HS-5 (cell line): ENCODE results near the gene PSMB4.
"Not testable (repeated sequence)": the region's sequence is repeated elsewhere in the genome, so short reads cannot be mapped to it uniquely, and the experiment has no call there.

Experiments used
- DNase-seq: peaks from one replicate; pipeline ENCODE4 v3.0.0-alpha.2; 2012; ENCODE audit warnings: low read depth

The PSMB4 gene

DNA sequence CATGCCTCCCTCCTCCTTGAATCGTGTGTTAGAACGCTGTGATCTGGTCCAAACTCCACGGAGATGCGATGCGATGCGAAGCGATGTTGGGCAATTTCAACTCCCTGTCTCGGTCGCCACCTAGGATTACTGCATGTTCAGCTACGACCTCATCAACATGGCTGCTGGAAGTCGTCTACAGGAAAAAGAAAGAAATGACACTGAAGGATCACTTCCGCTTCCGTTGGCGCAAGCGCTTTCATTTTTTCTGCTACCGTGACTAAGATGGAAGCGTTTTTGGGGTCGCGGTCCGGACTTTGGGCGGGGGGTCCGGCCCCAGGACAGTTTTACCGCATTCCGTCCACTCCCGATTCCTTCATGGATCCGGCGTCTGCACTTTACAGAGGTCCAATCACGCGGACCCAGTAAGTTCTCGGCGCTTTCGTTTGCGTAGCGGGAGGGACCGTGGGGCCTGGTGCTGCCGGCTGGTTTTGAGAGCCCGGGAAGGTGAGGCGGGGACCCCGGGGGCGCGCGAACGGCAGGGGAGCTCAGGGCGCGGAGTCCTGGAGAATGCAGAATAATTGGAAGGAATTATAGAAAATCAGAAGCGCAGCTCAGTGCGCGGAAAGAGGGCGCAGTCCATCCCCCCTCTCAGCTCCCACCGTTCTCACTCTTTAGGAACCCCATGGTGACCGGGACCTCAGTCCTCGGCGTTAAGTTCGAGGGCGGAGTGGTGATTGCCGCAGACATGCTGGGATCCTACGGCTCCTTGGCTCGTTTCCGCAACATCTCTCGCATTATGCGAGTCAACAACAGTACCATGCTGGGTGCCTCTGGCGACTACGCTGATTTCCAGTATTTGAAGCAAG is at the start of gene PSMB4:
TSS of gene PSMB4 (plus strand) at position 250 of the 848 bp plus-strand sequence. CDS start at position 265, 15 bp downstream.
- peak; percentile 84 for DNase-seq

DNA sequence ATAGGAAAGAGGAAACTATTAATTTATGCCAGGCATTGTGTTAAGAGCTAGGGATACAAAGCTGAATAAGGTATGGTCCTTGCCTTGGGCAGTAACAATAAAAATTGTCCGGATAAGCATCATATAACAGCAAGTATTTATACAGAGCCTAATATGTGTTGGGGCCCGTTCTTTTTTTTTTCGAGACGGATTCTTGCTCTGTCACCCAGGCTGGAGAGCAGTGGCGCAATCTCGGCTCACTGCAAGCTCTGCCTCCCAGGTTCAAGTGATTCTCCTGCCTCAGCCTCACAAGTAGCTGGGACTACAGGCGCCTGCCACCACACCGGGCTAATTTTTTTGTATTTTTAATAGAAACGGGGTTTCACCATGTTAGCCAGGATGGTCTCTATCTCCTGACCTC is 49.0 kb upstream of the PSMB4 start:
- DNase-seq: not testable (repeated sequence)

DNA sequence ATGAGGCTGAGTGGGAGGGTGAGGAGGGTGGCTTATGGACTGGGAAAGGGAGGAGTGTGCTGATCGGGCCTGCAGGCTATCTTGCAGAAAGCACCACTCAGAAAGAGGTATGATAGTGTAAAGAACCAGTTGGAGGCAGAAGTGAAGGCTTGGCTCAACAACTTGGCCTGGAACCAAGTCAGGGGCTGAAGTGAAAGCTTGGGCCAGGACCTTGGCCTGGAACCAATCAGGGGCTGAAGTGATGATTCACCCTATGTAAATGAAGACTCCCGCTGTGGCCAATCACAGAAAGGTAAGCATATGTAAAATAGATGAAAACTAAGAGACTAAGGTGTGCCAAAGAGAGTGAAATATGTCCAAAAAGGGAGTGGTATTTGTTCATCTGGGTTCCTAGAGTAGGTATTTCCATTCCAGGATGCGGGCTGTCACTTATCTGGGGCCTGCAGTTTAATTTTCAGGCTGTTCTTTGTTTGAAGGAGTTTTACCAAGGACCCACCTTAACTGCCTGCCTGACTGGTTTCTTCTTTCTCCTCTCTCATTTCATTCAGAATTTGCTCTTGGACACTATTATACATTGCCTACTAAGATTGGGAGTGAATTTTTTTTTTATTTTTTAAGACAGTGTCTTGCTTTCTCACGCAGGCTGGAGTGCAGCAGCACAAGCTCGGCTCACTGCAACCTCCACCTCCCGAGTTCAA is 47.2 kb upstream of the PSMB4 start:
- no peak for DNase-seq

DNA sequence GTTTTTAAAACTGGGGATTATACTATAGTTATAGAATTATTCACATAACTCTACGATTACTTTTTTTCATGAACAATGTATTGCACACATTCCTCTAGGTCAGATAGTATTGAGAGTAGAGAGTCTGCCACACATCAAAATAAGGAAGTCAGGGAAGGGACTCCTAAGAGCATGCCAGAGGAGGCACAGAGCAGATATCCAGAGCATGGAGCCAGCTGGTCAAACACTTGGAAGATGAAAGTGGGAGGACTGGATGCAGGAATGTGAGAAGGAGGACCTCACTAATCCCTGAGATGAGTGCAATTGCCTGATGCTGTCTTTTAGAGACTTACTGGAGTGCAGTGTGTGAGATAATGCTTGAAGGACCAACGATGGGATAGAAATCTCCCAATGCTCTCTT is 42.7 kb upstream of the PSMB4 start:
- DNase-seq: no peak

DNA sequence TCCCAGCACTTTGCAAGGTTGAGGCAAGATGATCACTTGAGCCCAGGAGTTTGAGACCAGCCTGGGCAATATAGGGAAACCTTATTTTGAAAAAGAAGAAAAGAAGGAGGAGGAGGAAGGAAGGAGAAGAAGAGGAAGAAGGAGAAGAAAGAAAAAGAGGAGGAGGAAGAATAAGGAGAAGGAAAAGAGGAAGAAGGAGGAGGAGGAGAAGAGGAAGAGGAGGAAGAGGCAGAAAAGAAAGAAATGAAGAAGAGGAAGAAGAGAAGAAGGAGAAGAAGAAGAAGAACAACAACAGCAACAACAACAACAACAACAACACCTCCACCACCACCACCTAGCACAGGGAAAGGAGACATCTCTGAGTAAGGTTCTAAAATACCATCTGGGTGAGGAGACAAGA is 37.5 kb upstream of the PSMB4 start:
- DNase-seq: no peak

DNA sequence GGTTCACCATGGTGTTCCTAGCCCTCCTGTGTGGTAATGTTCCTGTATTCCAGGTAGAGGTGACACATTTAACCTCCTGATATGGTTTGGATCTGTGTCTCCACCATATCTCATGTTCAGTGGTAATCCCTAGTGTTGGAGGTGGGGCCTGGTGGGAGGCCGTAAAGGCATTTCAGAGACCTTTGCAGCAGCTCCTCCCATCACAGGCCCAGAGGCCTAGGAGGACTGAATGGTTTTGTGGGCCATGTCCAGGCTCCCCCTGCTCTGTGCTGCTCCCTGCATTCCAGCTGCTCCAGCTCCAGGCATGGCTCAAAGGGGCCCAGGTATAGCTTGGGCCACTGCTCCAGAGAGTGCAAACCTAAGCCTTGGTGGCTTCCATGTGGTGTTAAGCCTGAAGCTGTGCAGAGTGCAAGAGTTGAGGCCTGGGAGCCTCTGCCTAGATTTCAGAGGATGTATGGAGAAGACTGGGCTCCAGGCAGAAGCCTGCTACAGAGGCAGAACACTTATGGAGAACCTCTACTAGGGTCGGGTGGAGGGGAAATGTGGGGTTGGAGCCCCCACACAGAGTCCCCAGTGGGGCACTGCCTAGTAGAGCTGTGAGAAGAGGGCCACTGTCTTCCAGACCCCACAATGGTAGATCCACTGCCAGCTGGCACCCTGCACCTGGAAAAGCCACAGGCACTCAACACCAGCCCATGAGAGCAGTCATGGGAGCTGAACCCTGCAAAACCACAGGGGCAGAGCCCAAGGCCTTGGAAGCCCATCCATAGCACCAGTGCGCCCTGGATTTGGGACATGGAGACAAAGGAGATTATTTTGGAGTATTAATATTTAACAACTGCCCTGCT is 36.8 kb upstream of the PSMB4 start:
- DNase-seq: no peak

DNA sequence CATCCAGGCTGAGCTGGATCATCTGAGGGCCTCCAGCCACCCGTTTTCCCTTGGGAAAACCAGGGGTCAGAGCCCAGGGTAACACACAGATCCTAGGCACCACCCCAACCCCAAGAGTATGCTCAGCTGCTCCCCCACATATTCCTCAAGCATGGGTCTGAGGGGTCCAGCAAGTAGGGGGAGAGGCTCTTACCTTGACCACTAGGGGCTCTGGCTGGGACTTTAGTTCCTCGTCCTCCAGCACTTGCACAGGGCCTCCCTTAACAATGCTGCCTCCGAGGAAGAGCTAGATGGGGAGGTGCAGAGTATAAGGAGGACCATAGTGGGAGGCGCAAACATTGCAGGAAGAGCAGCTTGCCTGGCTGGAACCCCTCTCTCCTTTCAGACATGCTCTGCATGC is 34.4 kb upstream of the PSMB4 start:
- no peak for DNase-seq

DNA sequence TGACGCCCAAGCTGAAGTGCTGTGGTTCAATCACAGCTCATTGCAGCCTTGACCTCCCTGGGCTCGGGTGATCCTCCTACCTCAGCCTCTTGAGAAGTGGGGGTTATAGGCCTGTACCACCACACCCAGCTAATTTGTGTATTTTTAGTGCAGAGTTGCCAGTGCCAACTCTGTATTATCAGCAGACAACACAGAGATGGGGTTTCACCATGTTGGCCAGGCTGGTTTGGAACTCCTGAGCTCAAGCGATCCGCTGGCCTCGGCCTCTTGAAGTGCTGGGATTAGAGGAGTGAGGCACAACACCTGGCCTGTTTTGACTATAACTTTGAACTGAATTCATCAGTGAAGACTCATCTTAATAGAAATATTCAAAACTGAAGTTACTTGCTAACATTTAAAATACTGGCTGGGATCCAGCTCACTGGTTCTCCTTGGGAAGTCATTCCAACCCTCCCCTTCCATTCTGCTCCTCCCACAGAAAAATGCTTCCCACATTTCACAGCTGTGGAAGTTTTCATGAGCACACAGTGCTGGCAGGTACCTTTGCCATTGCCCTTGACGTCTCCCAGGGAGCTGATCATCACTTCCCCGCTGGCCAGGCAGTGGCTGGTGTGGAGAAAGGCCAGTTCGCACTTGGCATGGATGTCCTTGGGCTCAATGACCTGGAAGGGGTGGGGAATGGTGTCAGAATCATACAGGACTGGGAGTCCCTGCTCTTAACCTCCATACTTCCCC is 31.5 kb upstream of the PSMB4 start:
- DNase-seq: no peak

DNA sequence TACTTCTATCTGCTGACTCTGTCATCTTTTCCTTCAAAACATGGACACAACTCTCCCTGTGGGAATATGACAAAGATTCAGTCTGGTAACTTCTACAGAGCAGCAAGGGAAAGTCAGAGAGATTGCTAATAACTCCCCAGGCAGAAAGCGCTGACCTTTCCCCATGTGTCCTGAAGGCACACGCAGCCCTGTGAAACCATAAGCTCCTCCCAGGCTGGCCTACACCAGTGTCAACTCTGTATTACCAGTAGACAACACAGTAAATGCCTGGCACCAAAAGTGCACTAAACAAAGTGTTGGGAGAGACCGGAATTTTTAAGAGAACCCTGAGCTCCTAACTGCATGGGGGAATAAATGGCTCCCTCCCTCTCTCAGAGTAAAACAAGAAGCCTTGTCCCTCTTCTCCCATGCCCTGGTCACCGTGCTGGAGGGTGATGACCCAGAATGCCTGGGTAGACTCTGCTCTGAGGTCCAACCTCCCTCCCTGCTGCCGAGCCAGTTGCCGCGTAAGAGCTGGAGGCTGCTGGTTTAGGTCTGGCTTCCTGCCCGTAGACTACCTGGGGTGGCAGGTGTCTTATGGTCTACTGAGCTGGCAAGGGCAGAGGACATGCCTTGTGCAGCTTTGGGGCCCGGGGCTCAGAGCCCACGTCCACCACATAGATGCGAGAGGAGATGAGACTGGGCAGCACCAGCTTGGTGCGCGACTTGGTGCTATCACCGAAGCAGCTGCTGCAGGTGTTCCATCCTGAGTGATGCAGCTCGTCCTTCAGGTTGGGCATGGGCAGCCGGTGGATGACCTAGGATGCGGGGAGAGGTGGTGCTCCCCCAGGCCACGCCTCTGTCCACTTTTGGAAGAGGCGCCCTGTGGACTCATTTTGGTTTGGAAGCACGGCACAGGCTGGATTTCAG is 30.7 kb upstream of the PSMB4 start:
- no peak for DNase-seq

DNA sequence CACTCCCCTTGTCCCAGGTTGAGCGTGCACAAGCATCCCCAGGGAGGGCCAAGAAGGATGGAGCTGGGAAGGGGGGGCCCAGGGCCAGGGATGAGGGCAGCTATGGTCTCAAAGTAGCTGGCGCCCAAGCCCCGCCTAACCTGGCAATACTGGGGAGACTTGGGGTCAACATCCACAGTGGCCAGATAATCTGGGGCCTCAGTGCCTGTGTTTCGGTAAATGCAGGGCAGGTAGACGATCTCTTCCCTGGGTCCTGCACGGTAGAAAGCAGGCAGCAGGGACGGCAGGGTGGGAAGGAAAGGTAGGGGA is 30.1 kb upstream of the PSMB4 start:
- DNase-seq: no peak

DNA sequence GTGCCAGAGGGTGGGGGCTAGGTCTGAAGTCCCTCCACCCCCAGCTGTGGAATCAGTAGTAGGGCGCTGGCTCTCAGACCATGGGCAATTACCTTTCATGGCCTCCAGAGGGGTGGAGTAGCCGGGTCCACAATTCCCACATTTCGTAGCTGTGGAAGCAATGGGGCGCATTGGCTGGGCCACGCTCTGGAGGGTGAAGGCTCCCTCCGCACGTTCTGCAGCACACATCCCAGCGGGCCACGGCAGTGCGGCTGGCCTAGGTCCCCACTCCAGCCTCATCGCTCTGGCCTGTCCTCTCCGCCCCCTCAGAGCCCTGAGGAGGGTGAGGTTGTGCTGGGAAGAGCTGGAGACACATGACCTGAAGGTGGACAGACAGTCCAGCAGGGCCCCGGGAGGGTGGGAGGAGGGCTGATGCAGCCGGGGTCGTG is 29.7 kb upstream of the PSMB4 start:
- no peak for DNase-seq

DNA sequence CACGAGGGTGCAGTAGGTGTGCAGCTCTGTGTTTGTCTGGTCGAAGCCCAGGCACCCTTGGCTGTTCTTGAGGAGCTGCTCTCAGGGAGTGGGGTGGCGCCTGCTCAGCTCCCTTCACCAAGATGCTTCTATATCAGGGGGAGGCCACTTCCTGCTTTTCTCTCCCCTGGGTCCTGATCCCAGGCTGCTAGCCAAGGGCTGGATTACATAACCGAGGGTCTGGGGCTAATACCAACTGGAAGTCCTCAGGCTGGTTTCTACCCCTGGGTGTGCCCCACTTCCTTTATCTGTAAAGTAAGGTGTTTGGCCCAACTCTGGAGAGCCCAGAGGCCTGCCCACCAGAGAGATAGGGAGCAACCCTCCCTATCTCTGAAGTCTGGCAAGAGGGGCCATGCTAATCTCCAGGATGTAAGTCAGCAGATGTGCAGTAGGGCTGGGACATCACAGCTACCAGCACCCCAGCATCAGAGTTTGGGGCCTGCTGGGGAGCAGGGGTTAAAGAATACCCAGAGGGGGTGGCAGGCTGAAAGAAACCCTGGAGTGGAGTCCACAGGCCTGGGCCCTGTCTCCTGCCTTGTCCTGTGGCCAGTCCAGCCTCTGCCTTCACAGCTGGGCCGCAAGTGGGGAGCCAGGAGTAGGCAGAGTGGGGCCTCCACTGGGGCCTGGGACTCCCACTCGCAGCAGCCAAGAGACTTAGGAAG is 29.0 kb upstream of the PSMB4 start:
- DNase-seq: no peak

DNA sequence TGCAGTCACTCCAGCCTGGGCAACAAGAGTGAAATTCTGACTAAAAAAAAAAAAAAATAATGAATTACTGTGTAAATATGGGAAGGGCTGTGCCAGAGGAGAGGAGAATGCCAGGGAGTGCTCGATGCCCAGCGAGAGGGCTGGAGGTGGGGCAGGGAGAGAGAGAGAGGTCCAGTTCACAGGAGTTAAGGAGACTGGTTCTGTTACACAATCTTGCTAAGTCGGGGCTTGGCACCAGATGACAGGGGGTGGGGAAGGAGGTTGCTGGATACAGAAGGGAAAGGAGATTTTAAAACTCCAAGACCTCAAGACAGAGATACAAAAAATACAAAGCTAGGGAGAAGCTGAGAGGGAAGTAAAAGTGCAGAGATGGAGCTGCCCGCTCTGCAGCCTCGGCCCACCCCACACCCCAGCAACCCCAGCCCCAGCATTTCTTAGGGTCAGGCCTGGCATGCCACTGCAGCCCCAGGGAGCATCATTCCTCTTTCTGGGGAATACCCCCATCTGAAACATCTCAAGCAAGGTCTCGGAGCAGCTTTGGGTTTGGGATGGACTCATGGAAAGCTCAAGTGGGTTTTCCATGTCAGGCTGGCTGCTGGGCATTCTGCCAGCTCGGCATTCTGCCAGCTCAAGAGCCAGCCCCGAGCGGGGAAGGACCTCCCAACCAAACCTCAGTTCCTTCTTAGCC is 27.9 kb upstream of the PSMB4 start:
- no peak for DNase-seq

DNA sequence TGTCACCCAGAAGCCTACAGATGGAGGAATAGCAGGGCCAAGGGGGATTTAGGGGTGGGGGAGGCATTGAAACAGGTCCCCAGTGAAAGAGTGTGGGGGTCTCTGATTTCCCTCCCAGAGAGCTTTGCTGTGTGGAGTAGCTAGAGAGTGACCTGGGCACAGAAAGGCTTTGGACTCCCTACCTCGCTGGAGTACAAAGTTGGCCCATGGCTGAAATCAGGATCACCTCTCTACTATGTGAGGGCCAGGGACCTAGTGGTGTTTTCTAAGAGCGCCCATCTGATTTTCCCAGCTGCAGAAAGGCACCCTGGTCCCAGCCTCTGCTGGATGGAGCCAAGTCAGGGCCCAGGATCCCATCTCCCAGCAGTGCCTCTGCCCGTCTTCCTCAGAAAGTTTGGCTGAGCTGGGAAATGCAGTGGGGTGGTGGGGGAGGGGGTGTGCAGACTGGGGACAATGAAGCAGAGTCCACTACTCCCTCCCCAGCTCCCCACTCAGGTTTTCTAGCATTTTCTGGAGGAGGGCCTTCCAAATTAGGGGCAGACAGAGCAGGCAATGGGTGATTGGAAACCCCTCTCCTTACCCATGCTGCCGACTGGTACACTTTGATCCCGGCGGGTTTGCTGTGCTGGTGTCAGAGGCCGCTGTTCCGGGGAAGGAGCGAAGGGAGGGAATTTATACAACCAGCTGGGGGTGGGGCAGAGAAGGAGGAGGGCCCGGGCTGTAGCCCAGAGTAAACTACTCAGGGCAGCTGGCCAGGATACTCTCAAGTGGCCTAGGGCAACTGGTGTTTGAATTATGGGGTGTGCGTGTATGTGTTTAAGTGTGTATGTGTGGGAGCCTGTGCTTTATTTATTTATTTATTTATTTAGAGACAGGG is 27.1 kb upstream of the PSMB4 start, which contains the start of gene SELENBP1:
TSS of gene SELENBP1 (minus strand) at position 648 of the 877 bp plus-strand sequence. CDS start at position 584, 64 bp downstream.
- no peak for DNase-seq

DNA sequence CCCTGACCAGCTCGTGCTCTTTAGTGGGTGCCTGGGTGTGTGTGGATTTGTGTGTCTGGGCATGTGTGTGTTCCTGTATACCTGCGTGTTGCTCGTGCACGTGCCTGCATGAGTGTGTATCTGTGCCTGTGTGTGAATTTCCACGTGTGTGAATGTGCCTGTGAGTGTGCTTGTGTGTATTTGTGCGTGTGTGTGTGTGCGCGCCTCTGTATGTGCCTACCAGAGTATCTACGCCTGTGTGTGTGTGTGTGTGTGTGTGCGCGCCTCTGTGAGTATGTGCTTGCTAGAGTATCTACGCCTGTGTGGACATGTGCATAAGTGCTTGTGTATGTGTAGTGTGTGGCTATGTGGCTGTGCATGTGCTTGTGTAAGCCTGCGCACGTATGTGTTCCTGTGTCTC is 26.2 kb upstream of the PSMB4 start:
- no peak for DNase-seq

DNA sequence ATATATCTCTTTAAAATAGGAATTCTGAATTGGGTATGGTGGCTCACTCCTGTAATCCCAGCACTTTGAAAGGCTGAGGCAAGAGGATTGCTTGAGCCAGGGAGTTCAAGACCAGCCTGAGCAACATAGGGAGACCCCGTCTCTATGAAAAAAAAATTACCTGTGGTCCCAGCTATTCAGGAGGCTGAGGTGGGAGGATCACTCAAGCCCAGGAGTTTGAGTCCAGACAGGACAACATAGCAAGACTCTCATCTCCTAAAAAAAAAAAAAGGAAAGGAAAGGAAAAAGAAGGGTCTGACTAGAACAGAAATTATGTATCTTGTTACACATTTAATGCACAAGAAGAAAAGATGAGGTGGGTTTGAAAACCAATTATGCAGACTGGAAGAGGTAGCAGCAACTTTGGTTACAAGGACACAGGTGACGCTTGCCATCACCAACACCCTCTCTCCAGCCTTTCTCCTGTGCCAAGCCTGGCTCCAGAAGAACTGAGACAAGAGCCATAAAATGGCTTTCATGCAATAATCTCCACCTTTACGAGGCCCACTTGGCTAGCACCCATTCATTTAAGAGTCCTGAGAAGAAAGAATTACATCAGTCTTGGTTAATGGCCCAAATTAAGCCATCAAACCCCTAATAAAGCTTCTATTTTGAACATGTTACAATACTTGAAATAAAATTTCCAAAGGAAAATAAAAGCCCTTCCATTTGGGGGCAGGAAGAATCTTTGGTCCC is 22.1 kb upstream of the PSMB4 start:
- DNase-seq: no peak

DNA sequence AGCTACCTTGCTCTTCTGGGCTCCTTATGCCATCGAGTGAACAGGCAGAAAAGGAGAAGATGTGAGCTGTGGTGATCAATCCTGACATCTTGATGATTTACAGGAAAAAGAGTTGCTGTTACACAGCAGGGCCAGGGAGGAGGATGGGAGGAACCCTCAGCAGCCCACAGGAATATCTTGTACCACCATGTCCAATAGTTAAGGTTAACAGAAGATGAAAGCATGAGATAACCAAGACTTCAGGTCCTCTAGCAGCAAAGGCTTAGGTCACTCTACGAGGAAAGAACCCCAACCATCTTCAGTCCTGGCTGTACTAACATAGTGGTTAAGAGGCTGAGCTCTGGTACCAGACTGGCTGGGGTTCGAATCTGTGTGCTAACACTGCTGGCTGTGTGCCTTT is 14.8 kb upstream of the PSMB4 start:
- DNase-seq: no peak

DNA sequence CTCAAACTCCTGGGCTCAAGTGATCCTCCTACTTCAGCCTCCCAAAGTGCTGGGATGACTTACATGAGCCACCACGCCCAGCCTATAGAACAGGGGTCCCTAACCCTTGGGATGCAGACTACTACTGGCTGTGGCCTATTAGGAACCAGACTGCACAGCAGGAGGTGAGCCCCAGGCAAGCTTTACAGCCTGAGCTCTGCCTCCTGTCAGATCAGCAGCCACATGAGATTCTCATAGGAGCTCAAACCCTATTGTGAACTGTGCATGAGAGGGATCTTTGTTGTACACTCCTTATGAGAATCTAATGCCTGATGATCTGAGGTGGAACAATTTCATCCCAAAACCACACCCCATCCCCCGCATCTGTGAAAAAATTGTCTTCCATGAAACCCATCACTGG is 13.4 kb upstream of the PSMB4 start:
- DNase-seq: no peak
